RWPE1 (cell line): ENCODE data around the gene TXNRD2.

Experiments
- CTCF ChIA-PET: fragments of 350-600 bp; sonication (Branson Sonifier 250); formaldehyde crosslinking; extraction: SDS; loops from one replicate; lab custom pipeline; 2021; lab: Yijun Ruan, JAX
- POLR2A ChIA-PET: fragments of 400-600 bp; formaldehyde crosslinking; extraction: SDS; loops from one replicate; lab custom pipeline; 2020; ENCODE audit warnings: antibody characterized with exemption; ENCODE audit not compliant: low non-redundant PET; lab: Yijun Ruan, JAX
- DNase-seq: peaks from one replicate; pipeline ENCODE4 v3.0.0; 2012; ENCODE audit warnings: low spot score
- H3K27ac ChIP-seq: fragments of 450-650 bp; 2 replicates; pipeline ENCODE4 v1.5.1; 2017
- CTCF ChIP-seq: fragments of 450-650 bp; conservative IDR thresholded peaks from 2 replicates; pipeline ENCODE4 v1.5.1; 2017; ENCODE audit warnings: low read depth, mild to moderate bottlenecking

The TXNRD2 gene

DNA sequence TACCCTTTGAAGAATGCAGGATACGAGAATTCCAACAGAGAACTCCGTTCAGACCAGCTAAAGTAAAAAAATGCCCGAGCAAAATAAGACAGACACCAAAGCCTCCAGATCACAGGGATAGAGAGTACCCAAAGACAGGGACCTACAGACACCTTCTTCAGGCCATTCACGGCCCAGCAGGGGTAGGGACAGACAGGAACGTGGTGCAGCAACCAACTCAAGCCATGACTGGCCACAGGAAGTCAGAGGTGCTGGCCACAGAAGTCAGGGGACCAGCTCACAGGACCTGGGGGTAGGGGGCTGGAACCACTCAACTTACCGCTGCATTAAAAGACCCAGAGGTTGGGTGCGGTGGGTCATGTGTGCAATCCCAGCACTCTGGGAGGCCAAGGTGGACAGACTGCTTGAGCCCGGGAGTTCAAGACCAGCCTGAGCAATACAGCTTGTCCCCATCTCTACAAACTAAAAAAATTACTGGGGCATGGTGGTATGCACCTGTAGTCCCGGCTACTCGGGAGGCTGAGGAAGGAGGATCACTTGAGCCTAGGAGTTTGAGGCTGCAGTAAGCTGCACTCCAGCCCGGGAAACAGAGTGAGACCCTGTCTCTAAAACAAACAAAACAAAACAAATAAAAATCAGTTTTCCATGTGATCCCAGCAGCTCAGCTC lies 39.9 kb downstream of the TXNRD2 start:
- TF ChIP-seq CTCF: no peak
- peak overlapping the region; percentile 43 for H3K27ac ChIP-seq
- CTCF ChIA-PET: interaction anchor here (0.6 kb wide), 2 partner anchors 65 to 233 kb away, joined by 3 to 6 read pairs; no protein-coding TSS in a partner anchor
- DNase-seq: no peak
- POLR2A ChIA-PET: no interaction called here

- 0 out of 2 replicates have a peak overlapping the region, but pooled peaks have one; percentile 7 for H3K27ac ChIP-seq
- POLR2A ChIA-PET: no interaction called here
- CTCF ChIA-PET: interaction anchor here (0.6 to 0.7 kb wide), 2 partner anchors 21 to 64 kb away, joined by 3 to 6 read pairs; no protein-coding TSS in a partner anchor
- no peak for DNase-seq
- no peak for TF ChIP-seq CTCF
Observed at GRCh38 chr22:19900707-19901436, 40.7 kb downstream of the TXNRD2 start.

DNA sequence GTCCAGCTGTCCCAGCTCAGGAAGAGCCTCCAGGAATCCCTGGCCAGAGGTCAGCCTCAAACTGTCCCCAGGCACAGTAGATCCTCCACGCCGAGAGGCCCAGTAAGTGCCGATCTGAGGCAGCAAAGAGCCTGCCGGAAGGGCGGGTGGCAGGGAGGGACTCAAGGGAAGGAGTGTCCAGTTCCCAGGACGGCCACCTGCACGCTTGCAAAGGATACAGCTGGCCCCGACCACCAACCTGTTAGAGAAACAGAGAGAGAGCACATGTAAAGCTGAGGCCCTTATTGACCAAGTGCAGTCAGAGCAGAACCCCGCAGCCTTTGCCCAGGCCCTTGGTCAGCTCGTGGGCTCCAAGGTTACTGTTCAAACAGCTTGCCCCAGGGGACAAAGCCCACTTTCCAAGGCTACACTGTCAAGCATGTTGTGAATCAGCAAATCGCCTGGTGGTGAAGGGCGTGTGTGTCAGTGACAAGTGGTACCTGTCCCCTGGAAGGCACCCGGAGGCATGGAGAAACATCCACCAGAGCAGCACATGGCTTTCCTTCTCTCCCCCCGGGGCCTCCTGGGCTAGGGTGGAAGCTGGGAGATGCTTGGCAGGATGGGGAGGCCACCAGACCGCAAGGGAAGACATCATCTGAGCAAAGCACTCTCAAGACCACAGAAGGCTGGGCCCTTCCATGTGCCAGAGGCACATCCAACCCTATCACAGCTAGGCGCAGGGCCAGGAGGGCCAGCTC lies 42.6 kb downstream of the TXNRD2 start:
- DNase-seq: no peak
- ChIA-PET POLR2A (no interaction called here), CTCF (interaction anchor here (1.2 kb wide), 1 partner anchor 11 kb away, joined by 5 read pairs; no protein-coding TSS in a partner anchor)
- H3K27ac ChIP-seq: peak overlapping the region; percentile 15; the same call in 1 of the 2 replicates
- TF ChIP-seq CTCF: no peak

- no peak for DNase-seq
- POLR2A ChIA-PET: no interaction called here
- TF ChIP-seq CTCF: no peak
- CTCF ChIA-PET: no interaction called here
- H3K27ac ChIP-seq: 0 out of 2 replicates have a peak overlapping the region, but pooled peaks have one; percentile 41
Observed at GRCh38 chr22:19898145-19898544, 43.5 kb downstream of the TXNRD2 start.

GRCh38 chr22:19897726-19898125 lies 43.9 kb downstream of the TXNRD2 start:
- H3K27ac ChIP-seq: peak overlapping the region; percentile 41
- TF ChIP-seq CTCF: no peak
- no peak for DNase-seq
- CTCF ChIA-PET: no interaction called here
- POLR2A ChIA-PET: no interaction called here
